ENCODE results near the gene SLC66A2.
A peak's percentile ranks its signal among the peaks of the same experiment; 100 is the strongest.
"Not testable (repeated sequence)": the region's sequence is repeated elsewhere in the genome, so short reads cannot be mapped to it uniquely, and the experiment has no call there.

SLC66A2 gene

DNA sequence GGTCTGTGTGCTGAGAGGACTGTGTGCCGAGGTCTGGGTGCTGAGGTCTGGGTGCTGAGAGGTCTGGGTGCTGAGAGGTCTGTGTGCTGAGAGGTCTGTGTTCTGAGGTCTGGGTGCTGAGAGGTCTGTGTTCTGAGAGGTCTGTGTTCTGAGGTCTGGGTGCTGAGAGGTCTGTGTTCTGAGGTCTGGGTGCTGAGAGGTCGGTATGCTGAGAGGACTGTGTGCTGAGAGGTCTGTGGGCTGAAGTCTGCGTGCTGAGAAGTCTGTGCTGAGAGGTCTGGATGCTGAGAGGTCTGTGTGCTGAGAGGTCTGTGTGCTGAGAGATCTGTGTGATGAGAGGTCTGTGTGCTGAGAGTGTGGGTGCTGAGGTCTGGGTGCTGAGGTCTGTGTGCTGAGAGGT, 85.5 kb downstream of the SLC66A2 start:
- not testable (repeated sequence) for DNase-seq (ENCODE audit: low read depth)

DNA sequence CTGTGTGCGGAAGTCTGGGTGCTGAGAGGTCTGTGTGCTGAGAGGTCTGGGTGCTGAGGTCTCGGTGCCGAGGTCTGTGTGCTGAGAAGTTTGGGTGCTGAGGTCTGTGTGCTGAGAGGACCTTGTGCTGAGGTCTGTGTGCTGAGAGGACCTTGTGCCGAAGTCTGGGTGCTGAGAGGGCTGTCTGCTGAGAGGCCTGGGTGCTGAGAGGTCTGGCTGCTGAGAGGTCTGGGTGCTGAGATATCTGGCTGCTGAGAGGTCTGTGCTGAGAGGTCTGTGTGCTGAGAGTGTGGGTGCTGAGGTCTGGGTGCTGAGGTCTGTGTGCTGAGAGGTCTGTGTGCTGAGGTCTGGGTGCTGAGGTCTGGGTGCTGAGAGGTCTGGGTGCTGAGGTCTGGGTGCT, 86.5 kb downstream of the SLC66A2 start:
- not testable (repeated sequence) for DNase-seq (ENCODE audit: low read depth)

DNA sequence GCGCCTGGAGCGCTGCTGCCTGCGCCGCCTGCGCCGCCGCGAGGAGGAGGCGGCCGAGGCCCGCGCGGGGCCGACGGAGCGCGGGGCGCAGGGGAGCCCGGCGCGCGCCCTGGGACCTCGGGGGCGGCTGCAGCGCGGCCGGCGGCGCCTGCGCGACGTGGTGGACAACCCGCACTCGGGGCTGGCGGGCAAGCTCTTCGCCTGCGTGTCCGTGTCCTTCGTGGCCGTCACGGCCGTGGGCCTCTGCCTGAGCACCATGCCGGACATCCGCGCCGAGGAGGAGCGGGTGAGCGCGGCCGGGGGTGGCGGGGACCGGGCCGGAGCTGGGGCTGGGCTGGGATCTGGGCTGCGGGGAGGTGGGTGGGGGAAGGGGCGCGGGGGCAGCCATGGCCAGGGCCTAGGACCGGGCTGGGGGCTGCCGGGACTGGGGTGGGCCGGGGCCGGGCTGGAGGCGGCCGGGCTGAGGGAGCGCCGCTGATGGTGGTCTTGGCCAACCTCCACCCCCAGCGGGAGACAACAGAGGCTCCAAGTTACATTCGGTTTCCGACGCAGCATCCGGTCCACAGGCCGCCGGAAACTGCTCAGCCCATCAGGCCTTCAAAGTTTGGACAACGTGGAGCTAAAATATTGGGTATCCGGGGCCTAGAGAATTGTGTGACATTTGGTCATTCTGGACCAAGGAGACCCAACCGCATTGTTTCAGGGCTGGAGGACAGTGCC, 87.3 kb downstream of the SLC66A2 start:
- no peak for DNase-seq (ENCODE audit: low read depth)

DNA sequence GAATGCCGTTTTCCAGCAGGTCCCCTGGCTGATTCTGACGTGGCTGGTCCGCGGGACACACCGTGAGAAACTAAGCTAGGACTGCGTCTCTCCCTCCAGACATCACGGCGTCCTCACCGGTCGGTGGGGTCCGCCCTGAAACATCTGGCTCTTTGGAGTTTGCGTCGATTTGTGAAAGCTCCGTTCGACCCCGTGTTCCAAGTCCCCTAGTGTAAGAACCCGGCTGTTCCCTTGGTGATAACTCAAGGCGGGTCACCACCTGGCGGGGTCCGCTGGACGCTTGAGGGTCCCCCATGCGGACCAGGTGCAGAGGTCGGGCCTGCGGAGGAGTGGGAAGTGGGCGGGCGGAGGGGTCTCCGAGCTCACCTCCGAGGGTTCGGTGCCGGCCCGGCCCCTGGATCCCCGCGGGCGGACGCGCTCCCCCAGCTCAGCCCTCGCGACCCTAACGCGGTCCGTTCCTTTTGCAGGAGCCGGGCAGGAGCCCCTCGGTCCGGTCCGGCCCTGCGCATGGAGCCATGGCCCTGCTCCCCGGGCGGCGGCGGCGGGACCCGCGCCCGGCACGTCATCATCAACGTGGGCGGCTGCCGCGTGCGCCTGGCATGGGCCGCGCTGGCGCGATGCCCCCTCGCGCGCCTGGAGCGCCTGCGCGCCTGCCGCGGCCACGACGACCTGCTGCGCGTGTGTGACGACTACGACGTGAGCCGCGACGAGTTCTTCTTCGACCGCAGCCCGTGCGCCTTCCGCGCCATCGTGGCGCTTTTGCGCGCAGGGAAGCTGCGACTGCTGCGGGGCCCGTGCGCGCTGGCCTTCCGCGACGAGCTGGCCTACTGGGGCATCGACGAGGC, 88.1 kb downstream of the SLC66A2 start:
- DNase-seq (ENCODE audit: low read depth), result no peak

DNA sequence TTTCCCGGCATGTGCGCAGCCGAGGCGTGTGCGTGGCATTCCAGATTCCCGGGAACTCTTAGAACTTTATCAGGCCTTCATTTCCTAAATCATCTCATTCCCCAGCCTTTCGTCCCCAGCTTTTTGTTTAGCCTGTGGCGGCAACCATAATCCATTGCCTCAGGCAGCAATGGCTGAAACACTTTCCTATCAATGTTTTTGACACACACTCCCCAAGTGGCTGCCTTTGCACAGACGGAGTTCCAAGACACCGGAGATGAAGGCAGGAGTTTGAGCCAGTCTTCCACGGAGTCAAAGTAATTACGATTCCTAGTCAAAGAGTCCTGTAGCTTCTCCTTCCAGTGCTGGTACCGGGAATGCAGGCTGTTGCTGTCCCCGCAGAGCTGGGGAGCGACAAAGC, 88.9 kb downstream of the SLC66A2 start:
- no peak for DNase-seq (ENCODE audit: low read depth)

DNA sequence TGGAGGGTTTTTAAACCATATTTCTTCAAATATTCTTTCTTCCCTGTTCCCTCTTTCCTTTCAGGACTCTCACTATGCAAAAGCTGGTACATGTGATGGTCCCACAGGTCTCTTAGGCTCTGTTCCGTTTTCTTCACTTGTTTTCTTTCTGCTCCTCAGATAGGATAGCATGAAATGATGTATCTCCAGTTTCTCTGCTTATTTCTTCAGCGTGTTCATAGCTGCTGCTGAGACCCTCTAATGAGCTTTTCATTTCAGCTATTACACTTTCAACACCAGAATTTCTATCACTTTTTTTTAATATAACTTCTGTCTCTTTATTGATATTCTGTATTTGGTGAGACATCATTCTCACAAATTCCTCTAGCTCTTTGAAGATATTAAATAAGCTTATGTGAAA, 89.8 kb downstream of the SLC66A2 start:
- no peak for DNase-seq (ENCODE audit: low read depth)

DNA sequence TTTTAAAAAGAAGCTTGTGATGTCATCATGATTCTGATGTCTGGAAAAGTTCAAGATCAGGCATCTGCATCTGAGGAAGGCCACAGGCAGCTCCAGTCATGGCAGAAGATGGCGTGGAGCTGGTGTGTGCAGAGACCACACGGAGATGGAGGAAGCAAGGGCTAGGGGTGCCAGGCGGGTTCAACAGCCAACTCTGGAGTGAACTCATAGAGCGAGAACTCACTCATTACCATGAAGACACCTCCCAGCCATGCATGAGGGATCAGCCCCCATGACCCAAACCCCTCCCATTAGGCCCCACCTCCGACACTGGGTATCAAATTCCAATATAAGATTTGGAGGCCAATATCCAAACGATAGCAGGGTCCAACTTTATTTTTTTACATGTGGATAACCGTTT, 92.1 kb downstream of the SLC66A2 start:
- DNase-seq (ENCODE audit: low read depth), result no peak

DNA sequence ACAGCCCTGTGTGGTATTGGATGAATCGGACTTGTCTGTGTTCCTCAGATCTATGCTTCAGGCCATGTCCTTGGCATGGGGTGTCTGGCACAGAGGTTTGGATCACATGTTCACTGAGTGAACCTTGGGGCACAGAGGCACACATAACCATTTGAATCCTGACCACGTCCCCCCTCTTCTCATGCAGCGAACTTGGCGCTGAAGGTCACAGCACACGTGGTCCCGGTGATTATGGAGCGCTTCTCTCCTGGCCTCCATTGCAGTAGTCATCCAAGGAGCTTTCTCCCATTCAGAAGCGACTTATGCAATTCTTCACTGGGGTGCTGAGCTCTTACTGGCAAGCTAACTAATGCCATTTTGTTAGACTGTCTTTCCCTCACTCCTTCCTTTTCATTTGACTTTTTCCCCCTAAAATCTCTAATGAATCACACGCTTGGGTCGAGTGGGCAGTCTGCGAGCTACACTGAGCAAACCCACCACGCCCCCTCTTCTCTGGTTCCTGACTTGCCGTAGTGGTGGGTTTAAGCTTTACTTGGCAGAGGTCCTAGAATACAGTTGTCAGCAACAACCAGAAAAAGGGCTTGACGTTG, 94.3 kb downstream of the SLC66A2 start:
- DNase-seq (ENCODE audit: low read depth), result peak; percentile 16

DNA sequence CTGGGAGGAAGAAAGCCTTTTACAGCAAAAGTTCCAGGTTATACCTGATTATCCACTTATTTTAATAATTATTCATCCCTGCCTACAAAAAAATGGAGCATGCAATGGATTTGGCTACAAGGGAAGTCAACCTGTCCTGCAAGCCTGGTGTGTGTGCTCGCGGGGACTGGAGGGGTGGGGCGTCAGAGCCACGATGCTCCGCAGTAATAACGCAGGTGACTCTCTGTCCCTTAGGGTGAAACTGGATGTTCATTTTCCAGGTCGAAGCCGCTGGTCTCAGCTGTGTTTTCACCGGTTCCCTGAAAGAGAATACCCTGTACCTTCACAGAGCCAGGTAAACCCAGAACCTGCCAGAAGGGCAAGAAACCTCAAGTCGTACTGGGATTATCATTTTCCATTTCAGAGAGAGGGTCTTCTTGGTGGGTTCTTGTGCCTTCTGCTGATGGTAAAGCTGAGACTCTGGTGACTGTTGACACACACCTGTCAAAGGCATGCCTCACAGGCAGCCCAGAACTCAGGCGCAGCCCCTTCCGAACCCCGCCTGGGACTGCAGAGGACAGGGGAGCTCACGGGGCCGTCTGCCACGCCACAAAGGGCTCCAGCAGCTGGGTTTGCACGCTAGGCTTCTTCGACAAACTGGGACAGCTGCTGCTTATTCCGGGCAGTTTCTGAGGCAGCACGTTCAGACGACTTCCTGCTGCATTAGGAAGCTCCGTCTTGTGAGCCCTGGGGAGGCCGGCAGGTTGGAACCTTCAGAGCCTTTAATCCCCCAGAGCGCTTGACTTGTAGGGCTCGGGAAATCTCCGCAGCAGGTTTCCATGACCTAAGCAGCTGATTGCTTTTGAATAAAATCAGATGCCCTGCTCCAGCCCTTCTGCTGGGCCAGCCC, 95.1 kb downstream of the SLC66A2 start:
- no peak for DNase-seq (ENCODE audit: low read depth)

DNA sequence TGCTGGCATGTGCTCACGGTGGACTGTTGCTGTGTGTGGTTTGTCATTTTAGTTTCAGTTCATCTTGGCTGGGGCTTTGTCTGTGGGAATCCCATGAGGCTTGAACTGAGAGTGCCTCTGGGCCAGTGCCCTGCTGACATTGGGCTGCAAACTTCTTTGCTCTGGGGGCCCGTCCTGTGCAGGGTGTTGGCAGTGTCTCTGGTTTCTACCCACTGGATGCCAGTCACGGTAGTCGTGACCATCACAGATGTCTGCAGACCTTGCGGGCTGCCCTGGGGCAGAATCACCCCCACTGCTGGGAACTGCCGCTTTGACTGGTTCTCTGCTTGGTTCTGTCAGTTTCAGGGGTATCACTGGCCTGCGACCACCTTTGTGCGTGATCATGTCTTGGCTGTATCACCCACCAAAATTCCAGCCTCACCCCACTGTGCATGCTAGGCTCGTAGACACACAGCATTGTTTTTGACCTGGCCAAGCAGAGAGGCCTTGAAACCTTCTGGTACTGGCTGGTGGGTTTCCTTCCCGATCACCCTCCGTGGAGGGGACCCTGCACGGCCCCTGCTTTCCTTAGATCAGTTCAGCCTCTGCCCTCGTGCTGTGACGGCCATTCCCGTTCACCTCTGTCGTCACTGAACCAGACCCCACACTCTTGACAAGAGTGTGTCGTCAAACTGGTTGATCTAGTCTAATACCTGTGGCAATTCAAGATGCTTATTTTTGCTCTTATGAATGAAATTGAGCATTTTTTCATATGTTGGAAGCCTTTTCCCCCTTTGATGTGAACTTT, 96.1 kb downstream of the SLC66A2 start:
- no peak for DNase-seq (ENCODE audit: low read depth)

DNA sequence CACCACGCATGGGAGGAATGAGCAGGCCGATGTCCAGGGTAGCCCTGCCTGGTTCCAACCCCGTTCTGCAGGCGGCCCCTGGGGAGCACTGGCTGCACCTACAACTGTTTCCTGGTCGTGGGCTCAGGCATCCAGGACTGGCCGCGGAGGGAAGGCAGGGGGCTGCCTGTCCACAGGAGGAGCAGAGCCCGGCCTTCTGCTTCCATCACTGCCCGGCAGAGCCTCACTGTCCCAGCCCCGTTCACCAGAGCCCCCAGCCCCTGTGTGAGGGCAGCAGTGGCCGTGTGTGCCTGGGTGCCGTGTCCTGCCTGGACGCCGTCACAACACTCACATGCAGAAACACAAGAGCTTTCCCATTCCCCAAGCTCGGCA, 97.5 kb downstream of the SLC66A2 start:
- DNase-seq (ENCODE audit: low read depth), result no peak

DNA sequence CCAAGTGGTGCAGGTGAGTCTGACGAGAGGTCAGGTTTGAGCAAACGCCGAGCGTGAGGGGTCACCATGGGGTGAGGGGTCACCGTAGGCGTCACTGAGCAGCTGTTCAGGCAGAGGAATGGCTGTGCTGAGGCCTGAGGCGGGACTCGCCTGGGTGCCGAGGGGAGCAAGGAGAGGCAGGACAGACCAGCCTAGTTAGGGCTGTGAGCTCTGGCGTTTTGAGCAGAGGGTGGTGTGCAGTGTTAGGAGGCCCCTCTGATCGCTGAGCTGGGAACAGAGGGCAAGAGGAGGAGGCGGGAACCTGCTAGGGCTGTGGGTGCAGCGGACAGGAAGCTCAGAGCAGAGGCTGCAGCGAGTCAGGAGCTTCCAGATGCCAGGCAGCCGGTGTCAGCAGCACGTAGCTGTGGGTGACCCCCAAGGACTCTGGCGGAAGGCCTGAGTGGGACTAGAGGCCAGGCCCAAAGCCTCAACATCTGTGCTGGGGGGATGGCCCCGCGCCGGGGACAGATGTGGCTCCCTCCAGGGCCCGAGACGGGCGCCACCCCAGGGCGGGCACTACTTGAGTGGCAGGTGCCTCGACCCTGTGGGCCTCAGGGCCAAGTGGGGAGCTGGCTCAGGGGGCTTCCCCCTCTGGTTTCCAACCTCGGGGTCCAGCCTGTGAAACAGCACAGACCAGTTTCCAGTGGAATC, 98.0 kb downstream of the SLC66A2 start:
- DNase-seq (ENCODE audit: low read depth), result no peak

DNA sequence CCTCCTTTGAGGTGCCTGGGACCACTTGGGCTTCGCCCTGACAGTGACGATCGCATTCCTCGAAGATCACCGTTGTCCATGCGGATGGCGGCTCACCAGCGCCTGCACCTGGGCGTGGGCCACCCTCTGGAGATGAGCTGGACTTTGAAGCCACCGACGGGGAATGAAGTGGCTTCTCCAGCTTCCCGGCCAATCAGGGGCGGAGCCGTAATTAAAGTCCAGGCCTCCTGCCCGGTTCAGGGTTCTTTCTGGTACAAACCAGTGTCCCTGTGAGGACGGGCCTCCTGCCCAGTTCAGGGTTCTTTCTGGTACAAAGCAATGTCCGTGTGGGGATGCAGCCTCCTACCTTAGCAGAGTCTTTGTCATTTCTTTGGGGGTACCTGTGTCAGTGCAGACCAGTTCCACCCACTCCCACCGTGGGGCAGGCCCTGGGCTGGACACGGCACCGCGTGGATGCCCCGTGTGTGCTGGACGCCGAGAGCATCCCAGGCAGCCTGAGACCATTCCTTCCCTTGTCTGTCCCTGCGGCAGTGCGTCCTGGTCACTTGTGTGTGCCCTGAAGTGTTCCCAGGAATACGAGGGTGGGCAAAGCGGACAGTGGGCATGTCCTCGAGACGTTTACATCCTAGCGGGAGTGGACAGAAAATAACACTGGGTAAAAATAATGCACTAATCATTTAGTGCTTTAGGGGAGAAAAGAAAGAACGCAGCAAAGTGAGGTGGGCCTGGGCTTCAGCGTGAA, 98.7 kb downstream of the SLC66A2 start:
- no peak for DNase-seq (ENCODE audit: low read depth)
